CD4-positive, alpha-beta memory T cell (primary cell): ENCODE measurements around the gene NCOA7. TPM values are rescaled to one million over a fixed set of nuclear protein-coding genes. Genes with fewer than 3 reads are reported as not detected.
A peak's percentile ranks its signal among the peaks of the same experiment; 100 is the strongest.

ENCODE experiments used
- CTCF ChIA-PET: fragments of 350-600 bp; sonication (Branson Sonifier 250); formaldehyde crosslinking; loops from one replicate; lab custom pipeline; 2021; ENCODE audit warnings: inconsistent platforms; ENCODE audit not compliant: partially characterized antibody; lab: Charles Lee
- POLR2A ChIA-PET: fragments of 350-600 bp; sonication (Branson Sonifier 250); formaldehyde crosslinking; loops from one replicate; lab custom pipeline; 2021; ENCODE audit not compliant: partially characterized antibody; lab: Charles Lee
- DNase-seq, 5 donors: peaks; one replicate each; pipeline versions ENCODE4 v3.0.0 to v3.0.0-alpha.2; 2020 to 2022; ENCODE audit warnings: mixed read lengths in 1 of 5
- H3K27ac ChIP-seq: one replicate; pipeline ENCODE4 v1.7.0; 2013; ENCODE audit warnings: low read depth, low read length
- H3K27me3 ChIP-seq: 2 replicates; pipeline ENCODE4 v1.7.0; 2013; ENCODE audit warnings: mild to moderate bottlenecking, low read length, moderate library complexity; ENCODE audit not compliant: insufficient read depth
- H3K36me3 ChIP-seq: 2 replicates; pipeline ENCODE4 v1.7.0; 2013; ENCODE audit warnings: mild to moderate bottlenecking, low read length, moderate library complexity; ENCODE audit not compliant: insufficient read depth
- H3K4me1 ChIP-seq: 2 replicates; pipeline ENCODE4 v1.7.0; 2013; ENCODE audit warnings: mild to moderate bottlenecking, low read length, moderate library complexity; ENCODE audit not compliant: insufficient read depth
- H3K4me3 ChIP-seq, 2 donors: one replicate each; pipeline ENCODE4 v1.7.0; 2013; ENCODE audit warnings: low read length in 2 of 2, mild to moderate bottlenecking in 1 of 2
- H3K9me3 ChIP-seq, 2 donors: one replicate each; pipeline ENCODE4 v1.7.0; 2013; ENCODE audit warnings: low read length in 2 of 2, control low read depth in 1 of 2; ENCODE audit not compliant: control insufficient read depth in 1 of 2
- H3K27ac Mint-ChIP-seq, 7 donors: one replicate each; pipeline ENCODE4 v1.8.0; 2020 to 2021; ENCODE audit warnings: mixed read lengths in 7 of 7, mild to moderate bottlenecking in 6 of 7, inconsistent platforms in 3 of 7, moderate library complexity in 3 of 7
- H3K27me3 Mint-ChIP-seq, 2 donors: one replicate each; pipeline ENCODE4 v1.8.0; 2020 to 2021; ENCODE audit warnings: mixed read lengths in 2 of 2
- H3K36me3 Mint-ChIP-seq, 2 donors: one replicate each; pipeline ENCODE4 v1.8.0; 2020 to 2021; ENCODE audit warnings: mixed read lengths in 2 of 2, inconsistent platforms in 1 of 2, mild to moderate bottlenecking in 1 of 2
- H3K4me1 Mint-ChIP-seq, 4 donors: one replicate each; pipeline ENCODE4 v1.8.0; 2020 to 2021; ENCODE audit warnings: mixed read lengths in 4 of 4, mild to moderate bottlenecking in 1 of 4
- H3K4me3 Mint-ChIP-seq, 8 donors: one replicate each; pipeline ENCODE4 v1.8.0; 2020 to 2021; ENCODE audit warnings: mixed read lengths in 8 of 8, mild to moderate bottlenecking in 7 of 8, moderate library complexity in 6 of 8, inconsistent platforms in 3 of 8
- H3K9me3 Mint-ChIP-seq, 8 donors: one replicate each; pipeline ENCODE4 v1.8.0; 2020 to 2021; ENCODE audit warnings: mixed read lengths in 8 of 8, mild to moderate bottlenecking in 5 of 8, inconsistent platforms in 3 of 8, moderate library complexity in 1 of 8
- intact Hi-C: fragments of 100-400 bp; cut with micrococcal nuclease; formaldehyde crosslinking; loops from one replicate; pipeline ENCODE4 v1.15.1; 2023
- polyA plus RNA-seq, 2 donors: library from polyadenylated mRNA; unstranded; fragments of 300-500 nt; fragmentation: Illumina TruSeq; gene quantifications; one replicate each; pipeline ENCODE4 v1.2.3, GENCODE V29; 2021
- total RNA-seq, 2 experiments: library from RNA; stranded (reverse); gene quantifications; one replicate each; pipeline ENCODE4 v1.2.3, GENCODE V29; 2021

Gene NCOA7
- total and polyA plus RNA-seq, 4 experiments from 2014 or later = 16.9 to 75.1 (median 63.6) TPM

DNA sequence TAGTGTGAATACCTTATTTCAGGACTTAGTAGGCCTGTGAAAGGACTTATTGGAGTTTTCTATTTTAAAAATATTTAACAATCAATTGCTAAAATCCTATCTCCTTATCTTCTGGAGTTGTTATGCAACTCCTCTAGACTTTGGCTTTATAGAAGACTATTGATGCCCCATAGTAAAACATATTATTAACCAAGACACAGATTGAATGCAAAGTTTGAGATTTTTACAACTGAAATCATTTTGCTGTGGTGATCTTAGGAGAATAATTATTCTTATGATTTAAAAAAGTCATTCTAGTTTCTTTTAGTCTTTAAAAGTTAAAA lies 36.9 kb upstream of the NCOA7 start:
- Histone ChIP-seq H3K27ac (no peak overlapping the region), H3K36me3 (no peaks in the 10 kb centered on the region), H3K27me3 (peaks cover 24% of the 10 kb centered on the region), H3K9me3 (no peaks in the 10 kb centered on the region), H3K4me1 (peaks cover 15% of the 10 kb centered on the region), H3K4me3 (no peak overlapping the region)
- Mint-ChIP-seq H3K4me3 (no peak overlapping the region), H3K4me1 (peaks cover 10 to 14% (median 12%) of the 10 kb centered on the region in 4 donors), H3K9me3 (no peaks in the 10 kb centered on the region), H3K27me3 (peaks cover 24 to 32% of the 10 kb centered on the region in 2 donors), H3K27ac (no peak overlapping the region), H3K36me3 (no peaks in the 10 kb centered on the region)
- no peak for DNase-seq
- ChIA-PET POLR2A (interaction anchor here (0.8 to 1.2 kb wide), 3 partner anchors 8 to 453 kb away, joined by 3 to 4 read pairs (median 4); no protein-coding TSS in a partner anchor), CTCF (interaction anchor here (0.8 to 11.8 kb wide), 22 partner anchors 8 to 601 kb away, joined by 3 to 258 read pairs (median 4); partner anchors contain the start of genes HDDC2, HINT3 and TPD52L1)
- intact Hi-C loops = loop anchor here (1.0 to 2.0 kb wide), 4 partner anchors 241 to 601 kb away; partner anchors contain the start of gene TPD52L1

DNA sequence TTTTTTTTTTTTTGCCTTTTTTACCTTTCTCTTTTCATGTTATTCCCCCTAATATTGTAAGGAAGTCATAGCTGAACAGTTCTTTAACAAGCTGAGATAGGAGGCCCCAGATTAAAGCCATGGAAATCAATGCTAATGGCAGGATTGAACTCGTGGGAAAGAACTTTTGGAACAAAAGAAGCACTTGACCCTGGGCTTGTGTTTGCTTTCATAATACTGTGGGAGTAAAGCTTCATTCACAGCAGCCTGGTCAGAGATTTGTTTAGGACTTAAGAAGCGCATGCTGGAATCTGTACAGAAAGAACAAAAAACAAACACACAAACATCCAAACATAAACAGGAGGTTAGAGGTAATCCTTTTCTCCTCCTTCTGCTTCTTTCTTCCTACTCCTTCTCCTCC lies 36.2 kb upstream of the NCOA7 start:
- Histone ChIP-seq H3K36me3 (no peaks in the 10 kb centered on the region), H3K27ac (no peak overlapping the region), H3K27me3 (peaks cover 23% of the 10 kb centered on the region), H3K4me1 (peaks cover 12% of the 10 kb centered on the region), H3K4me3 (no peak overlapping the region), H3K9me3 (no peaks in the 10 kb centered on the region)
- Mint-ChIP-seq H3K4me3 (no peak overlapping the region), H3K4me1 (peaks cover 10 to 13% (median 11%) of the 10 kb centered on the region in 4 donors), H3K27ac (no peak overlapping the region), H3K36me3 (no peaks in the 10 kb centered on the region), H3K9me3 (no peaks in the 10 kb centered on the region), H3K27me3 (peaks cover 30 to 37% of the 10 kb centered on the region in 2 donors)
- POLR2A ChIA-PET = no interaction called here
- intact Hi-C loops = loop anchor here (2.0 kb wide), 1 partner anchor 562 kb away; no protein-coding TSS in a partner anchor
- DNase-seq = no peak
- CTCF ChIA-PET = interaction anchor here (0.8 to 11.8 kb wide), 9 partner anchors 9 to 457 kb away, joined by 3 to 258 read pairs (median 4); partner anchors contain the start of gene HDDC2

DNA sequence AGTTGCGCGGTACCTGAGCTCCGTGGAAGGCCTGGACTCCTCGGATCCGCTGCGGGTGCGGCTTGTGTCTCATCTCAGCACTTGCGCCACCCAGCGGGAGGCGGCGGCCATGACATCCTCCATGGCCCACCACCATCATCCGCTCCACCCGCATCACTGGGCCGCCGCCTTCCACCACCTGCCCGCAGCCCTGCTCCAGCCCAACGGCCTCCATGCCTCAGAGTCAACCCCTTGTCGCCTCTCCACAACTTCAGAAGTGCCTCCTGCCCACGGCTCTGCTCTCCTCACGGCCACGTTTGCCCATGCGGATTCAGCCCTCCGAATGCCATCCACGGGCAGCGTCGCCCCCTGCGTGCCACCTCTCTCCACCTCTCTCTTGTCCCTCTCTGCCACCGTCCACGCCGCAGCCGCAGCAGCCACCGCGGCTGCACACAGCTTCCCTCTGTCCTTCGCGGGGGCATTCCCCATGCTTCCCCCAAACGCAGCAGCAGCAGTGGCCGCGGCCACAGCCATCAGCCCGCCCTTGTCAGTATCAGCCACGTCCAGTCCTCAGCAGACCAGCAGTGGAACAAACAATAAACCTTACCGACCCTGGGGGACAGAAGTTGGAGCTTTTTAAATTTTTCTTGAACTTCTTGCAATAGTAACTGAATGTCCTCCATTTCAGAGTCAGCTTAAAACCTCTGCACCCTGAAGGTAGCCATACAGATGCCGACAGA lies 31.4 kb upstream of the NCOA7 start:
- Histone ChIP-seq H3K36me3 (no peaks in the 10 kb centered on the region), H3K27ac (no peak overlapping the region), H3K9me3 (no peaks in the 10 kb centered on the region), H3K4me3 (no peak overlapping the region), H3K4me1 (no peaks in the 10 kb centered on the region), H3K27me3 (peaks cover 7% of the 10 kb centered on the region)
- Mint-ChIP-seq H3K4me3 (peak overlapping the region in 1 of 8 donors; percentile 24), H3K36me3 (no peaks in the 10 kb centered on the region), H3K27ac (no peak overlapping the region), H3K27me3 (peaks cover 31 to 36% of the 10 kb centered on the region in 2 donors), H3K9me3 (no peaks in the 10 kb centered on the region), H3K4me1 (peaks cover 0 to 4% (median 0%) of the 10 kb centered on the region in 4 donors)
- ChIA-PET POLR2A (interaction anchor here (1.2 kb wide), 1 partner anchor 11 kb away, joined by 3 read pairs; no protein-coding TSS in a partner anchor), CTCF (interaction anchor here (1.5 to 11.8 kb wide), 2 partner anchors 215 to 446 kb away, joined by 5 to 258 read pairs; no protein-coding TSS in a partner anchor)
- intact Hi-C loops = no loop called here
- DNase-seq = no peak

DNA sequence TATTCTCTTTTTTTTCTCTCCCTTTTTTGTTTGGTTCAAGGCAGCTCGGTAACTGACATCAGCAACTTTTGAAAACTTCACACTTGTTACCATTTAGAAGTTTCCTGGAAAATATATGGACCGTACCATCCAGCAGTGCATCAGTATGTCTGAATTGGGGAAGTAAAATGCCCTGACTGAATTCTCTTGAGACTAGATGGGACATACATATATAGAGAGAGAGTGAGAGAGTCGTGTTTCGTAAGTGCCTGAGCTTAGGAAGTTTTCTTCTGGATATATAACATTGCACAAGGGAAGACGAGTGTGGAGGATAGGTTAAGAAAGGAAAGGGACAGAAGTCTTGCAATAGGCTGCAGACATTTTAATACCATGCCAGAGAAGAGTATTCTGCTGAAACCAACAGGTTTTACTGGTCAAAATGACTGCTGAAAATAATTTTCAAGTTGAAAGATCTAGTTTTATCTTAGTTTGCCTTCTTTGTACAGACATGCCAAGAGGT lies 30.8 kb upstream of the NCOA7 start:
- CTCF ChIA-PET = interaction anchor here (1.2 to 11.8 kb wide), 2 partner anchors 9 to 446 kb away, joined by 3 to 258 read pairs; no protein-coding TSS in a partner anchor

DNA sequence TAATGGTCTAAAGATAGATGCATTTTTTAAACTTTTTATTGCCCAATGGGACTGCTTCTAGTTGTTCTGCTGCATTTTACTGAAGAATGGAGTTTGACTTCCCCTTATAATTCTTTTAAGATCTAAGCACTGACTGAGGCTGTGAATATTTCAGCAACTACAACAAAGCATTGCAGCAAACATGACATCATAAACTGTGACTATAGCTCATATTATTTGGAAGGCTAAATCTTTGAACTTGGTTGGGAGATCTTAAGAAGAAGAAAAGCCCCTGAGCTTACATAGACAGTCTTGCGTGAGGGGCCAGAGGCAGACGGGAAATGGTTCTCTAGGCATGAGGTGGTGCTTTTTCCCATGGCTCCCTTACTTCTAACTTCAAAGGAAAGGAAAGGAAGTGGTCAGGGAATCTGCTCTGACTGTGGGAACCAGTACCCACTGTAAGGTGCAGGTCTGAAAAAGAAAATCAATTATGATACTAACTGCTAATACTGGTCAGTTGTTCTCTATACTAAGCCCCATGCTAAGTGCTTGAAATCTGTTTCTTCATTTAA lies 26.6 kb upstream of the NCOA7 start:
- no peaks in the 10 kb centered on the region for H3K9me3 Mint-ChIP-seq
- intact Hi-C loops = no loop called here
- Histone ChIP-seq H3K27ac (no peak overlapping the region), H3K4me1 (no peaks in the 10 kb centered on the region), H3K9me3 (no peaks in the 10 kb centered on the region), H3K4me3 (no peak overlapping the region), H3K27me3 (peaks cover 4% of the 10 kb centered on the region), H3K36me3 (no peaks in the 10 kb centered on the region)
- peaks cover 36 to 45% of the 10 kb centered on the region in 2 donors for H3K27me3 Mint-ChIP-seq
- ChIA-PET CTCF (interaction anchor here (1.2 to 7.5 kb wide), 6 partner anchors 8 to 453 kb away, joined by 3 to 49 read pairs (median 11); no protein-coding TSS in a partner anchor), POLR2A (interaction anchor here (0.6 to 1.1 kb wide), 2 partner anchors 17 to 26 kb away, joined by 3 read pairs; partner anchors contain the start of gene NCOA7)
- no peaks in the 10 kb centered on the region for H3K36me3 Mint-ChIP-seq
- no peak overlapping the region for H3K27ac Mint-ChIP-seq
- DNase-seq = no peak
- H3K4me1 Mint-ChIP-seq = peaks cover 0 to 5% (median 0%) of the 10 kb centered on the region in 4 donors
- H3K4me3 Mint-ChIP-seq = no peak overlapping the region

More for the DNA sequence above, 30.8 kb upstream of the NCOA7 start:
- H3K4me3 Mint-ChIP-seq = no peak overlapping the region
- H3K27me3 ChIP-seq = peaks cover 7% of the 10 kb centered on the region
- no peak overlapping the region for H3K27ac Mint-ChIP-seq
- POLR2A ChIA-PET = interaction anchor here (1.2 kb wide), 1 partner anchor 12 kb away, joined by 3 read pairs; no protein-coding TSS in a partner anchor
- H3K4me3 ChIP-seq = no peak overlapping the region
- H3K27me3 Mint-ChIP-seq = peaks cover 31 to 36% of the 10 kb centered on the region in 2 donors
- H3K9me3 ChIP-seq = no peaks in the 10 kb centered on the region
- no peaks in the 10 kb centered on the region for H3K4me1 ChIP-seq
- peaks cover 0 to 5% (median 0%) of the 10 kb centered on the region in 4 donors for H3K4me1 Mint-ChIP-seq
- intact Hi-C loops = no loop called here
- H3K36me3 Mint-ChIP-seq = no peaks in the 10 kb centered on the region
- no peak for DNase-seq
- no peaks in the 10 kb centered on the region for H3K36me3 ChIP-seq
- H3K27ac ChIP-seq = no peak overlapping the region
- H3K9me3 Mint-ChIP-seq = no peaks in the 10 kb centered on the region

DNA sequence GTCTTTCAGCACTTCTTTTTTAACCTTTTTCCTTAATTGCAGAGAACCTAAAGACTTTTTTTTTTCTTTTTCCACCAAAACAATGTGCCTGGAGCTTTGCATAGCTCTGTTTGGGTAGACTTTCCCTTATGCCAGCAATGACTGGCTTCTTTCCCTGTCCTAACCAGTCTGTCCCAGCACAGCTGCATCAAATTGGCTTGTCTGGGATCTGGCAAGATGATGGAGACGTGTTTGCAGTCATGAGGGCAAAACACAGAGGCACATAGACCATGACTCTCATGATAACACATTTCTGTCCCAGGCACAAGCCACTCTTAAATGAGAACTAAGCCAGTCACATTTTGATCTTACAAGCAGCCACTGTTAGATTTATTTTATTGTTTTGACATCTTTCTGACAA lies 24.8 kb upstream of the NCOA7 start:
- CTCF ChIA-PET = interaction anchor here (0.9 to 7.5 kb wide), 6 partner anchors 9 to 455 kb away, joined by 3 to 49 read pairs (median 5); no protein-coding TSS in a partner anchor
- H3K36me3 Mint-ChIP-seq = no peaks in the 10 kb centered on the region

More for the DNA sequence above, 24.8 kb upstream of the NCOA7 start:
- peaks cover 0 to 9% (median 2%) of the 10 kb centered on the region in 4 donors for H3K4me1 Mint-ChIP-seq
- Histone ChIP-seq H3K27ac (no peak overlapping the region), H3K4me1 (no peaks in the 10 kb centered on the region), H3K9me3 (no peaks in the 10 kb centered on the region), H3K36me3 (no peaks in the 10 kb centered on the region), H3K4me3 (no peak overlapping the region), H3K27me3 (peaks cover 4% of the 10 kb centered on the region)
- intact Hi-C loops = no loop called here
- POLR2A ChIA-PET = no interaction called here
- H3K27me3 Mint-ChIP-seq = peaks cover 28 to 39% of the 10 kb centered on the region in 2 donors
- H3K27ac Mint-ChIP-seq = no peak overlapping the region
- H3K4me3 Mint-ChIP-seq = no peak overlapping the region
- no peak for DNase-seq
- H3K9me3 Mint-ChIP-seq = peaks cover 0 to 1% (median 0%) of the 10 kb centered on the region in 8 donors
